HEK293T (cell line): ENCODE measurements around the gene MSLN.

Source experiments
- CTCF ChIA-PET: fragments of 350-600 bp; formaldehyde crosslinking; extraction: SDS; loops from one replicate; lab custom pipeline; 2021; ENCODE audit warnings: antibody characterized with exemption, inconsistent platforms; lab: Yijun Ruan, JAX
- POLR2A ChIA-PET: fragments of 350-600 bp; formaldehyde crosslinking; extraction: SDS; loops from one replicate; lab custom pipeline; 2020; ENCODE audit warnings: antibody characterized with exemption, inconsistent platforms; lab: Yijun Ruan, JAX
- DNase-seq: peaks from one replicate; pipeline ENCODE4 v3.0.0; 2012; ENCODE audit warnings: mixed read lengths; ENCODE audit errors: extremely low spot score
- ARNT ChIP-seq: fragments of 450-650 bp; IDR thresholded peaks from 2 replicates; pipeline ENCODE4 v1.6.1; 2017; ENCODE audit warnings: mild to moderate bottlenecking
- BHLHE40 ChIP-seq: fragments of 450-650 bp; IDR thresholded peaks from 2 replicates; pipeline ENCODE4 v1.6.1; 2016; ENCODE audit warnings: mild to moderate bottlenecking, moderate library complexity, borderline replicate concordance
- CTBP1 ChIP-seq: fragments of 450-650 bp; IDR thresholded peaks from 2 replicates; pipeline ENCODE4 v1.6.1; 2016; ENCODE audit warnings: borderline replicate concordance
- ELF4 ChIP-seq: fragments of 450-650 bp; IDR thresholded peaks from 2 replicates; pipeline ENCODE4 v1.6.1; 2017; ENCODE audit warnings: antibody characterized with exemption
- FOXA1 ChIP-seq: fragments of 450-650 bp; IDR thresholded peaks from 2 replicates; pipeline ENCODE4 v1.6.1; 2016; ENCODE audit warnings: mild to moderate bottlenecking
- FOXK2 ChIP-seq: fragments of 450-650 bp; IDR thresholded peaks from 2 replicates; pipeline ENCODE4 v1.6.1; 2016; ENCODE audit warnings: mild to moderate bottlenecking
- FOXM1 ChIP-seq: fragments of 450-650 bp; IDR thresholded peaks from 2 replicates; pipeline ENCODE4 v1.6.1; 2017; ENCODE audit warnings: mild to moderate bottlenecking, borderline replicate concordance
- HDGF ChIP-seq: fragments of 450-650 bp; IDR thresholded peaks from 2 replicates; pipeline ENCODE4 v1.6.1; 2017; ENCODE audit warnings: antibody characterized with exemption, borderline replicate concordance
- L3MBTL2 ChIP-seq: fragments of 450-650 bp; conservative IDR thresholded peaks from 2 replicates; pipeline ENCODE4 v1.6.1; 2016; ENCODE audit warnings: mild to moderate bottlenecking
- LEF1 ChIP-seq: fragments of 450-650 bp; IDR thresholded peaks from 2 replicates; pipeline ENCODE4 v1.6.1; 2017; ENCODE audit warnings: mild to moderate bottlenecking, borderline replicate concordance
- NFRKB ChIP-seq: fragments of 450-650 bp; IDR thresholded peaks from 2 replicates; pipeline ENCODE4 v1.6.1; 2016; ENCODE audit warnings: mild to moderate bottlenecking, moderate library complexity
- PKNOX1 ChIP-seq: fragments of 450-650 bp; IDR thresholded peaks from 2 replicates; pipeline ENCODE4 v1.6.1; 2016
- SP1 ChIP-seq: fragments of 450-650 bp; IDR thresholded peaks from 2 replicates; pipeline ENCODE4 v1.6.1; 2017
- SUZ12 ChIP-seq: fragments of 450-650 bp; IDR thresholded peaks from 2 replicates; pipeline ENCODE4 v1.6.1; 2016; ENCODE audit warnings: mild to moderate bottlenecking
- TARDBP ChIP-seq: fragments of 450-650 bp; IDR thresholded peaks from 2 replicates; pipeline ENCODE4 v1.6.1; 2016
- ZNF384 ChIP-seq: fragments of 450-650 bp; IDR thresholded peaks from 2 replicates; pipeline ENCODE4 v1.6.1; 2016

MSLN gene

GRCh38 chr16:760065-760464, 469 bp upstream of the MSLN start:
- ChIA-PET POLR2A (interaction anchor here (0.6 to 2.0 kb wide), 3 partner anchors 10 to 39 kb away, joined by 3 to 5 read pairs (median 4); partner anchors contain the start of gene ANTKMT), CTCF (no interaction called here)
- no peak for DNase-seq
- TF ChIP-seq PKNOX1 = no peak

GRCh38 chr16:761625-762513, 1.3 kb downstream of the MSLN start:
- CTCF ChIA-PET = no interaction called here
- DNase-seq = no peak
- POLR2A ChIA-PET = interaction anchor here (1.3 kb wide), 1 partner anchor 21 kb away, joined by 4 read pairs; the partner anchor contains the start of gene CIAO3
- TF ChIP-seq L3MBTL2 (no peak), FOXA1 (no peak)

- no peak for DNase-seq
- ChIA-PET CTCF (no interaction called here), POLR2A (no interaction called here)
- TF ChIP-seq HDGF (no peak), PKNOX1 (no peak), L3MBTL2 (no peak), ELF4 (no peak)
These were observed 2.2 kb downstream of the MSLN start for GRCh38 chr16:762595-763268.

GRCh38 chr16:763369-764183, 3.0 kb downstream of the MSLN start:
- TF ChIP-seq BHLHE40 = no peak
- TF ChIP-seq CTBP1 = no peak
- no peak for TF ChIP-seq FOXM1
- no peak for TF ChIP-seq L3MBTL2
- no peak for TF ChIP-seq ZNF384
- no peak for TF ChIP-seq ARNT
- TF ChIP-seq FOXK2 = no peak
- TF ChIP-seq TARDBP = no peak
- TF ChIP-seq LEF1 = no peak
- no peak for TF ChIP-seq NFRKB
- TF ChIP-seq SUZ12 = no peak
- no peak for TF ChIP-seq ELF4
- no peak for TF ChIP-seq FOXA1
- TF ChIP-seq PKNOX1 = no peak
- no peak for TF ChIP-seq HDGF
- no peak for TF ChIP-seq SP1
- ChIA-PET CTCF (interaction anchor here (0.7 kb wide), 1 partner anchor 51 kb away, joined by 3 read pairs; no protein-coding TSS in a partner anchor), POLR2A (no interaction called here)
- DNase-seq = no peak

- POLR2A ChIA-PET = no interaction called here
- CTCF ChIA-PET = interaction anchor here (0.7 kb wide), 1 partner anchor 52 kb away, joined by 3 read pairs; no protein-coding TSS in a partner anchor
These were observed 3.7 kb downstream of the MSLN start for GRCh38 chr16:764184-764750.

More at GRCh38 chr16:764184-764750, 3.7 kb downstream of the MSLN start:
- DNase-seq = no peak
- no peak for TF ChIP-seq L3MBTL2
- TF ChIP-seq FOXA1 = no peak
- no peak for TF ChIP-seq ELF4
- TF ChIP-seq FOXK2 = no peak
- TF ChIP-seq HDGF = no peak
- TF ChIP-seq SUZ12 = no peak
- TF ChIP-seq BHLHE40 = no peak
- no peak for TF ChIP-seq ARNT
- TF ChIP-seq TARDBP = no peak
- no peak for TF ChIP-seq FOXM1
- no peak for TF ChIP-seq ZNF384
- no peak for TF ChIP-seq PKNOX1
- no peak for TF ChIP-seq NFRKB
- TF ChIP-seq CTBP1 = no peak
- no peak for TF ChIP-seq LEF1
- no peak for TF ChIP-seq SP1
